Mononuclear cell (primary cell): ENCODE results near the gene ZNF423. TPM values are rescaled to one million over a fixed set of nuclear protein-coding genes. Genes with fewer than 3 reads are reported as not detected.

ENCODE experiments used
- H3K27me3 ChIP-seq: 2 replicates; pipeline ENCODE4 v1.6.0; 2011; ENCODE audit warnings: low read length, control low read depth; ENCODE audit not compliant: insufficient read depth
- H3K4me1 ChIP-seq: 2 replicates; pipeline ENCODE4 v1.5.1; 2011; ENCODE audit warnings: mild to moderate bottlenecking, low read length, control low read depth; ENCODE audit not compliant: insufficient read depth
- H3K4me3 ChIP-seq: 2 replicates; pipeline ENCODE4 v1.5.1; 2011; ENCODE audit warnings: mild to moderate bottlenecking, low read length, moderate library complexity
- H3K9me3 ChIP-seq: 2 replicates; pipeline ENCODE4 v1.5.1; 2011; ENCODE audit warnings: low read depth, mild to moderate bottlenecking, control low read depth, low read length
- total RNA-seq: library from RNA; depleted of rRNA; stranded (reverse); fragments of >200 nt; gene quantifications from one replicate; pipeline ENCODE4 v1.2.3, GENCODE V29; 2012

Gene ZNF423
- total RNA-seq, 1 donor, result under 0.01 TPM

DNA sequence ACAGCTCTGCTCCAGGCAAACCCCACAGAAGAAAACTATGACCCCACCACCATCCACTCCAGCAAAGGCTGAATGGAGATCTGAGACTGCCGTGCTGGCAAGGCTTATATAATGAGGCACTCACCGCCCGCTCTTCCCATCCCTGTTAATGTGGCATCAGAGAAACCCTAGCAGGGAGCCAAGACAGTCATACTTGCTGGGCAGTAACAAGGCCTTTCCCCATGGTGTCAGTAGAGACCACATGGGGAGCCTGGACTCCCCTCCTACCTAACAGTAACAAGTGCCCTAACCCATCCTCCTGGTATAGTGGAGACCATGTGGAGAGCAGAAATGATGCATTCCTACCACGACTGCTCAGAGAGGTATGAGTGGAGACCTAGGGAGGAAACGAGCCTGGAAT, 247.1 kb downstream of the ZNF423 start:
- H3K4me3 ChIP-seq, result no peak overlapping the region
- H3K4me1 ChIP-seq, result no peaks in the 10 kb centered on the region
- H3K27me3 ChIP-seq, result no peaks in the 10 kb centered on the region
- no peaks in the 10 kb centered on the region for H3K9me3 ChIP-seq

DNA sequence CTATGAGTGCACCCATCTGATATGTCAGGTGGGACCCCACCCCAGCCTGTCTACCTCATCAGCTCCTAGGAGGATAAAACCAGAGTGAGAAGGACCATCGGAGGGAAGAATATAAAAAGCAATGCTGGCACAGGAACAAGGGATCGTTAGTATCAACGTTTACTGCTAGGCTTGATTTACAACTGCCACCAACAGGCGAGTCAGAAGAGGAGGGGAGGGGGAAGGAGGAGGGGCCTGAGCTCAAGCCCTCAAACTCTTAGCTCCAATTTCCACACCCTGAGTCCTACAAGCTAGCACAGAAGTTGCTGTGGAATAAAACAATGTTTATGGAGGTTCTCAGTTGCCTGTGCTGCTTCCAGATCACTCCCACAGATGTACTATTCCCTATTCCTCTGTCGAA, 247.8 kb downstream of the ZNF423 start:
- Histone ChIP-seq H3K9me3 (no peaks in the 10 kb centered on the region), H3K4me3 (no peak overlapping the region), H3K4me1 (no peaks in the 10 kb centered on the region), H3K27me3 (no peaks in the 10 kb centered on the region)

DNA sequence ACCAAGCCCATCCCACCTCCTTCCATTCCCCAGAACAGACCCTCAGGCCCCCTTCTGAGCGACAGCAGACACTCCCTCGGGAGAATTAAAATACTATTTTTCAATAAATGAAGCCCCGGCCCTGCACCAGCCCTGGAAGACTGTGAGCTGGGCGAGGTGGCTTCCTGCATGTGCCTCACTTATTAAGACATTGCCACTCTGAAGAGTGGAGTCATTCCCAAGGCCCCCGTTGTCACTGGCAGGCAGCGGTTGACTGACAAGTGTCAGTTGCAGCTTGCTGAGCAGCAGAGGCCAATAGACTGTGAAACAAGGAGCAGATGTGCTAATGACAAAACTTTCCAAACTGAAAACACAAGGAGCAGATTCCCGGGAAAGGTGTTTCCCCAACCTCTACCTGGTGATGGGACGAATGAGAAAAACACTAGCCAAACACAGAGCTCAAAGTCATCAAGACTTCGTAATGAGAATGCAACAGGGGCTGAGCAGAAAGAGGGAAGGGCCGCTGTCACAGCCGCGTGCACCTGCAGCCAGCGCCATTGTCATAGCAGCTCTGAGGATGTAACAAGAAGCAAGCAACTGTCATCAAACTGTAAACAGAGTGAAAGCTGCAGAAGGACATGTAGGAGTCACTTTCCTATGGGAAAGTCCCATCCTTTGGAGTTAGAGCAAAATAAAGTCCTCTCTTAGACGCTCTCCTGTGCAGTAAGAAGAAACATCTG, 250.2 kb downstream of the ZNF423 start:
- Histone ChIP-seq H3K4me3 (no peak overlapping the region), H3K4me1 (no peaks in the 10 kb centered on the region), H3K9me3 (no peaks in the 10 kb centered on the region), H3K27me3 (no peaks in the 10 kb centered on the region)

DNA sequence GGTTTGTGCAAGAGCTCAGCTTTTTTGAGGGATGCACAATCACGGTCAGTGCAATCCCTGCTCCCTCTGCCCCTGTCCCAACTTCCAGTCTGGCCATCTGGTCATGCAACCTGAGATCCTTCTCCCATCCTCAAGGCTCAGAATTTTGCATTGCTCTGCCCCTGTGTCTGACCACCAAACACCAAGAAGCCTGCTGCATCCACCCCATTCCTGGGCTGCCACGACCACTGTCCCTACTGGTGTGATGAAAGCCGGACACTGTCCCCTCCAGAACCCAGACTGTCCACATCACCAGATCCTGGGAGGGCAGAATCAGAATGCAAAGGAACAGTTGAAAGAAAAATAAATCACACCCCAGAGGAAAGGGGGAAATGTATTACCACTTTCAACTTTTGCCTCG, 251.3 kb downstream of the ZNF423 start:
- Histone ChIP-seq H3K27me3 (no peaks in the 10 kb centered on the region), H3K4me3 (no peak overlapping the region), H3K9me3 (no peaks in the 10 kb centered on the region), H3K4me1 (no peaks in the 10 kb centered on the region)

DNA sequence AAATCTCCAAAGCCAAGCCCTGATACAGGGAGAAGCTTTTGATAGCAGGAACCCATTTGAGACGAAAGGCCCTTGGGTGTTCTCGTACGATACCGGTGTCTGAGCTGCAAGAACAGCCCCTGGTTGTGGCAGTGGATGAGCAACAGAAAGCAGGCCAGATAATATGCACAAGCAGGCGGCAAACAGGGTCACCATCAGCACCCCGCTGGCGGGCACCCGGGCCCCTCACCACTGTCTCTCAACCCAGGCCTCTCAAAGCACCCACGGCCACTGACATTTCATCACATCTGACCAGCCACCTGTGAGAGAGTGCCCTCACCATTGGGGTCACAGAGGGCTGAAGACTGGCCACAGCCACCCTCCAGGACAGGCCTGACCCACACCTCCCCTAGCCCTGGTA, 252.0 kb downstream of the ZNF423 start:
- Histone ChIP-seq H3K27me3 (no peaks in the 10 kb centered on the region), H3K4me1 (no peaks in the 10 kb centered on the region), H3K9me3 (no peaks in the 10 kb centered on the region), H3K4me3 (no peak overlapping the region)

DNA sequence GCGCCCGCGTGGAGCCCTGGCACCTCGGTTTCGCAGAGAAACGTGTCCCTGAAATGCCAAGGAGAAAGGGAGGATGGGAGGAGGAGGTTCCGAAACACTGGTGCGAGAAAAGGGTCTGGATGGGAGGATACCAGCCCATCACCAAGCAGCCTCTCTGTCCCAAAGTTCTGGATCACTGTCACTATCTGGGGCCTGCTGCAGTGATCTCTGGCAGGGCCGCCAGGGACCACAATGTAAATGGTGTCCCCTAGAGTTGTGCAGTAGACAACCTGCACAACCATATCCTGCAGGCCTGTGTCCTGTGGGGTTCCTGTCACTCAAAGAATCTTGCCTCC, 253.0 kb downstream of the ZNF423 start:
- Histone ChIP-seq H3K4me1 (no peaks in the 10 kb centered on the region), H3K4me3 (no peak overlapping the region), H3K9me3 (no peaks in the 10 kb centered on the region), H3K27me3 (no peaks in the 10 kb centered on the region)

DNA sequence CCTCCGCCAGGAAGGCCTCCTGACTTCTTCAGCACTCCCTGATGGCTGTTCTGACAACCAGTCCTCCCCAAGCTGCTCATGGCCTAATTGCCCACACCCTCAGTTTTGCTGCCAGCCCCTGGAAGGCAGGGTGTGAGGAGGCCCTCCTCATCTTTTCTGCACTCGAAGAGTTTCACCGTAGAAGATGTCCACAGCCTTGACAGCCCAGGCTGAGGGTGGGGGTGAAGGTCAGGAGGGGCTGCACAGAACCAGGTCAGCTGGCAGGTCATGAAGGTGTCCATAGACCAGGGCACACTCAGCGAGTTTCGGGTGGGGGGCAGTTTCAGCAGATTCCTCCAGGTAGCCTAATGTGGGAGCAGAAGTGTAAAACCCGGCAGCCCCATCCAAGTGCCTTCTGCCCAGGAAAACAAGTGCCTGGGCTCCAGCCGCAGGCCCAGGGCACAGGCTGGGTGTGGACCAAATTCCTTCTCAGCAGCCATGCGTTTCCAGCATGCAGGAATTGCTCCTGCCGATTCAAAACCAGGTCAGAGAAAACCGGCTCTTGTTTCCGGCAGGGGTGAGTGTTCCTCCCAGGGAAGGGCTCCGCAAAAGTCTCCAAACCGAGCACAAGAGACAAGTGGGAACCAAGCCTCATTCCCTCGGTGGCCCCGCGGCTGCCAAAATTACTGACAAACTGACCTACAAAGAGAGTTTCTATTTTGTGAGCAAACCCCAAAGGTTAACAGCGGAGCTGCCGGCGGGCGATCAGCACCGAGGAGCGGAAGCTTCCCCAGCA, 253.5 kb downstream of the ZNF423 start:
- Histone ChIP-seq H3K4me3 (no peak overlapping the region), H3K9me3 (no peaks in the 10 kb centered on the region), H3K4me1 (no peaks in the 10 kb centered on the region), H3K27me3 (no peaks in the 10 kb centered on the region)

DNA sequence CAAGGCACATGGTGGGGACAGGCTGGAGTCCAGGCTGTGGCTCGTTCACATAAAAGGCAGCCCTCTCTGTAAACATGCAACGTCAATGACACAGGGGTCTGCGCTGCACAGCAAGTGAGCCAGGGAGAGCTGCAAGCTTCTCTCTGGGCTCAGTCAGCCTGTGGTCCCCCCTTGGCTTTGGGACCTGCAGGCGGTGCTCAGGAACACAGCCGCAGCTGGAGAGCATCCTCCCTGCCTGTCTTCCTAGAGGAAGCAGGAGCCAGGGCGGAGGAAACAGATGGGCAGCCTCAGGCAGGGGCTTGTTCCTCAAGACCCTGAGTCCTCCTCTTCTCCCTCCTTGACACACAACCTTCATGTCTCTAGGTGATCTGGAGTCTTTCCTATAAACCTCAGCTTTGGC, 254.3 kb downstream of the ZNF423 start:
- Histone ChIP-seq H3K4me3 (no peak overlapping the region), H3K9me3 (no peaks in the 10 kb centered on the region), H3K4me1 (no peaks in the 10 kb centered on the region), H3K27me3 (no peaks in the 10 kb centered on the region)

DNA sequence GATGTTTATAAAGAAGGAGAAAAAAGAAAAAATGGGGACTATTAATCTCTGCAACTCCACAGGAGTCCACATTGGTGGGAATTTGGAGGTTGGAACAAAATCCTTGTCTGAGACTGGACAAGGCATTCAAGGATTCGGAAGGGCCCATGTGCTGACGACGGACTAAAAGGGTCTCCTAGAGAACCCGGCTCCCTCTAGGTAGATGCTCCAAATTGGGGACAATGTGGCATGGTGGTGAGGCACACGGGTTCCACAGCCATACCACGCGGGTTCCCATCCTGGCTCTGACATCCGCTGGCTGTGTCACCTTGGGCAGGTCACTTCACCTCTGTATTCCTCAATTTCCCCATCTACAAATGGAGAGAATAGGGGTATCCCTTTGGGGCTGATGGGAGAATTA, 254.9 kb downstream of the ZNF423 start:
- Histone ChIP-seq H3K9me3 (no peaks in the 10 kb centered on the region), H3K4me1 (no peaks in the 10 kb centered on the region), H3K27me3 (no peaks in the 10 kb centered on the region), H3K4me3 (no peak overlapping the region)

DNA sequence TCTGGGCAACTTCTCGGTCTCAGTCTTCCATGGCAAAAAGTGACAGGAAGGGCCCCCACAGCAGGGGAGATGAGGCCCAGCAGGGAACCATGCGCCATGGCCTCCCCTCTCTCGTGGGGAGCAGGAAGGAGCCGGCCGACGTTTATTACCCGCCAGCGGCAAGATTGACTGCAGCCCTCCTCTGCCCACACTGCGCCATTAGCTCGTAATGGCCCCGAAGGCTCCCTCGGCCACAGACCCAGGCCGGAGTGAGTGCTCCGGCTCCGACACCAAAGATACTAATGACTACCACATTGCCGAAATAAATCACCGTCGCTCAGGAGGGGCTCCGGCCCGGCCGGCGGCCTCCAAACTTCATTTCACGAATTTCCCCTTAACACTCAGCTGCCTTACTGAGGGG, 255.4 kb downstream of the ZNF423 start:
- Histone ChIP-seq H3K4me1 (no peaks in the 10 kb centered on the region), H3K9me3 (no peaks in the 10 kb centered on the region), H3K4me3 (no peak overlapping the region), H3K27me3 (no peaks in the 10 kb centered on the region)

DNA sequence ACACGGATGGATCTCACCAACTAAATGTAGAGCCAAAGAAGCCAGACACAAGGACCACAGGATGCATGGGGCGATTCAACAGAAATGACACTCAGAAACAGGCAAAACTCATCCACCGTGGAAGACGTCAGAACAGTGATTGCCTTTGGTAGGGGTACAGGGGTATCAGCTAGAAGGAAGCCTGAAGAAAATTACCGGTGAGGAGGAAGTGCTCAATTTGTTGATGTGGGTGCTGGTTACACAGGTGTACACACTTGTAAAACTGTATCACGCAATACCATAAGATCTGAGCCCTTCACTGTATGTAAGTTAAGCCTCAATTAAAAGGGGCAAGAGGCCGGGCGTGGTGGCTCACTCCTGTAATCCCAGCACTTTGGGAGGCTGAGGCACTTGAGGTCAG, 256.2 kb downstream of the ZNF423 start:
- Histone ChIP-seq H3K4me3 (no peak overlapping the region), H3K9me3 (no peaks in the 10 kb centered on the region), H3K4me1 (no peaks in the 10 kb centered on the region), H3K27me3 (no peaks in the 10 kb centered on the region)

DNA sequence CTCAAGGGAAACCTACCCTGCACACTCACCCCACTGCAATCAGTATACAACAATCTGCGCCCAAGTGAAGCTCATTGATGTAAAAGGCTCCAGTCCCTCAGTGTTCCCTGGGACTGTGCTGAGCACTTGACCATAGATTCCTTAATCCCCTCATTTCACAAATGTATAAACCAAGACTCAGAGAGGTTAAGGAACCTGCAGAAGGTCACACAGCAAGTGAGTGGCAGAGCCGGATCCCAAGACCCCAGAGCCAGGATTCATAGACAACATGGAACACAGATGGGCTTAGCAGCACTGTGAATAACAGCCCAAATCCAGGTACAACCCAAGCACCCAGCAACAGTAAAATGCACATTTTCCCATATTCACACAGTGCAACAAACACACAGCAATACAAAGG, 256.6 kb downstream of the ZNF423 start:
- Histone ChIP-seq H3K4me1 (no peaks in the 10 kb centered on the region), H3K4me3 (no peak overlapping the region)

DNA sequence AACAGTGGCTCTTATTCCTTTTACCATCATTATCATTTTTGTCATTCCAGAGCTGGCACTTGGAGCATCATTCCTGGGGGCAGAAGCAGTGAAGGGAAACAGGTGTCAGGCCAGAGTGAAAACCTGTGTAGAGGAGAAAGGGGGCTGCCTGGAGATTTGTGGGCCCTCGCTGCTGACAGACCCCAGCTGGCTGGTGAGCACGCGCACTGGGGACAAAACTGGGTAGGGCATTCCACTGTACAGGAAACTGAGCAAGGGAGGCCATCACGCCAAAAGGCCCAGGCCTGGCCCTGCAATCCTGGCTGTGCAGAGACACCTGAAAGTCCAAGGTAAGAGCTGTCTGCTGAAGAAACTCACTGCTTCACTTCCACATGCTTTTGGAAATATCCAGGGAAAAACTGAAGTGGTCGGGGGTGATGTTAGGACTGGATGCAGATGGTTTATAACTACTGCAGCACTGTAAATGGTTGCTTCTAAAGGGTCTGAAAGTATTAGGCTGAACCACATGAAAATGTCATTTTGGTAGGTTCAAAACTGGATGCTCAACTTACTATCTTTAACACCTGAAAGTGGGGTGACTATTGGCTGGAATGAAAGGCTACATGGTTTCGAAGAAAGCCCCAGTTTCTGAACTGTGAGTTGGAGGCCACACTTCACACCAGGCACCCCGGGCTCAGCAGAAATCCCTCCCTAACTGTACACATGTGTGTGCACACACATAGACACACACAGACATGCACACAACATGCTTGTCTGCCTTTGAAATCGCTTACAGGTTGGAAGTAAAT, 257.3 kb downstream of the ZNF423 start:
- no peaks in the 10 kb centered on the region for H3K9me3 ChIP-seq
- no peaks in the 10 kb centered on the region for H3K27me3 ChIP-seq
- no peak overlapping the region for H3K4me3 ChIP-seq
- H3K4me1 ChIP-seq, result no peaks in the 10 kb centered on the region

More for the DNA sequence above, 256.6 kb downstream of the ZNF423 start:
- Histone ChIP-seq H3K9me3 (no peaks in the 10 kb centered on the region), H3K27me3 (no peaks in the 10 kb centered on the region)

DNA sequence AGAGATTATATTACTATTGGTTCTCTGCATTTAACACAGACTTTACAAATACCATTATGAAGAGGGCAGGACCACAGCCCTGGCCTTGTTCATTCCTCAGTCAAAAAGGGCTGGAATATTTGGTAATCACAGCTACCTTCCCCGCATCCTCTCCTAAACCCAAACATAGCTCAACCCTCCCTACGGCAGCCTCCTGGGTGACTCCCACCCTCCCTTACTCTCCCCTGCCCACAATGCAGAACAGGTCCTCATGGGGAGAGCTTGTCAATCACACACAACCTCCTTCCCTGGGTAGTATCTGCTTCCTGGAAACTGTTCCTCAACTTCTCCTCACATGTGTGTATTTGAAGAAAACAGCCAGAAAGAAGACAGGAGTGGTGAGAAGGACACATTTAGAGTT, 258.1 kb downstream of the ZNF423 start:
- Histone ChIP-seq H3K9me3 (no peaks in the 10 kb centered on the region), H3K4me3 (no peak overlapping the region), H3K4me1 (no peaks in the 10 kb centered on the region), H3K27me3 (no peaks in the 10 kb centered on the region)

DNA sequence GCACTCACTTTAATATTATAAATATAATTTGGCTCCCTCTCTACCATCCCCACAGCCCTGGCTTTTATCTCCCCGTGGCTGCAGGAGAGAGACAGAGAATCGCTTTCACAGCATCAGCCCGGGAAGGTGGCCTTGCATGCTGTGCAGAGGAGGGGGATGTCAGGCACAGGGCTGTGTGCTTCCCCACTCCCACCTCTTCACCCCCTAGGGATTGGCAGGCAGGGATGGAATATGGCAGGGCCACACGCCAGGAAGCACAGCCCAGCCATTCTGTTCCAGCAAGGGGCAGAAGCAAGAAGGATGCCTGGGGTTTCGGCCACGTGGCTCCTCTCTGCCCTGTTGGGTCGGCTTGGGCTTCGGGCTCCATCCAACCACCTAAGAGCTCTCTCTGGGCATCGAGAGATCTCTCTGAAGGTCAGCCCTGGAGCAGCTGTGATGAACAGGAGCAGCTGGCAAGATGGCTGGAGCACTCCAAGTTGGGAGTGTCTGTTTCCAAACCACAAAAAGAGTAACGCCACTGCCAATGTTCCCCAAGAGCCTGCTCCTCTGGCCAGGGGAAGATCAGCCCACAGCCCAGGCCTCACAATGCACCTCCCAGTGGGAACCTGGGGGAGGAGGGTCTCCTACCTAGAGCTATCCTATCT, 259.1 kb downstream of the ZNF423 start:
- H3K9me3 ChIP-seq, result no peaks in the 10 kb centered on the region
- no peak overlapping the region for H3K4me3 ChIP-seq
- no peaks in the 10 kb centered on the region for H3K4me1 ChIP-seq
- H3K27me3 ChIP-seq, result no peaks in the 10 kb centered on the region
